Omental fat pad (tissue), 4 donors: ENCODE measurements around the gene POMGNT2. TPM values are rescaled to one million over a fixed set of nuclear protein-coding genes. Genes with fewer than 3 reads are reported as not detected.

ENCODE experiments used
- ATAC-seq: fragments of 150-250 bp; one replicate; pipeline ENCODE4 v1.9.1; 2016; ENCODE audit warnings: mild to moderate bottlenecking, moderate library complexity; ENCODE audit not compliant: low FRiP score
- DNase-seq: peaks from one replicate; pipeline ENCODE4 v3.0.0-alpha.2; 2019; ENCODE audit warnings: low spot score
- CTCF ChIP-seq, 3 donors: fragments of 450-650 bp; IDR thresholded peaks; one replicate each; pipeline ENCODE4 v1.5.1; 2016 to 2017; ENCODE audit warnings: antibody characterized with exemption in 3 of 3, mild to moderate bottlenecking in 3 of 3, moderate library complexity in 2 of 3
- total RNA-seq, 4 donors: library from RNA; depleted of rRNA; stranded (reverse); fragments of >200 nt; gene quantifications; one replicate each; pipeline ENCODE4 v1.1.0, GENCODE V29; 2016

The POMGNT2 gene
- total RNA-seq, 4 donors from 2014 or later, result 13.0 to 19.6 (median 15.9) TPM

GRCh38 chr3:43144761-43145490 is 39.0 kb upstream of the POMGNT2 start:
- no peak for TF ChIP-seq CTCF (IDR thresholded peaks at IDR 0.05)
- peak; percentile 76 for ATAC-seq
- DNase-seq, result no peak

GRCh38 chr3:43142472-43142871 is 36.6 kb upstream of the POMGNT2 start:
- TF ChIP-seq CTCF (IDR thresholded peaks at IDR 0.05), result no peak
- DNase-seq, result no peak

DNA sequence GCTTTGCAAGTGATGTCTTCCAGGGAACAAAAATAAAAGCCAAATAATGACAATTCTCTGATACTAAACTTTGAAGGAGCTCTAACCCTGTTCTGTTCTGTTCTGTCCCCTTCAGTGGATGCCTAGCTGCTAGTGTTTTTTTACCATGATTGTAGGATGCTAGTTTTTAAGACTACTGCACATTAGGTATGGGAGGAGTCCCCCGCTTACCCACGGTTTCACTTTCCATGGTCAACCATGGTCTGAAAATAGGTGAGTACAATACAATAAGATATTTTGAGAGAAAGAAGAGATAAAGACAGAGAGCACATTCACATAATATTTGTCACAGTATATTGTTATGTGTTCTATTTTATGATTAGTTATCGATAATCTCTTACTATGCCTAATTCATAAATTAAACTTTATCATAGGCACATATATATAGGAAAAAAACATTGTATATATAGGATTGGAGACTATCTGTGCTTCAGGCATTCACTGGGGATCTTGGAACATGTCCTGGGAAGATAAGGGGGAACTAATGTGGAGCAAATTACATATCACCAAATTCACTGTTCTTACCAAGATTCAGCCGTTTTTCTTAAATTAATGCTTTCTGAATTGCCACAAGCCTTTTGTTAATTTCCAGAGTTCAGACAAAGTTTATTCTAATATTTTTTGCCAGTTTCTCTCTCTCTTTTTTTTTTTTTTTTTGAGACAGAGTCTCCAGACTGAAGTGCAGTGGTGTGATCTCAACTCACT is 32.8 kb upstream of the POMGNT2 start:
- no peak for TF ChIP-seq CTCF (IDR thresholded peaks at IDR 0.05)
- no peak for DNase-seq
- ATAC-seq, result no peak

More at GRCh38 chr3:43142472-43142871, 36.6 kb upstream of the POMGNT2 start:
- ATAC-seq, result no peak

DNA sequence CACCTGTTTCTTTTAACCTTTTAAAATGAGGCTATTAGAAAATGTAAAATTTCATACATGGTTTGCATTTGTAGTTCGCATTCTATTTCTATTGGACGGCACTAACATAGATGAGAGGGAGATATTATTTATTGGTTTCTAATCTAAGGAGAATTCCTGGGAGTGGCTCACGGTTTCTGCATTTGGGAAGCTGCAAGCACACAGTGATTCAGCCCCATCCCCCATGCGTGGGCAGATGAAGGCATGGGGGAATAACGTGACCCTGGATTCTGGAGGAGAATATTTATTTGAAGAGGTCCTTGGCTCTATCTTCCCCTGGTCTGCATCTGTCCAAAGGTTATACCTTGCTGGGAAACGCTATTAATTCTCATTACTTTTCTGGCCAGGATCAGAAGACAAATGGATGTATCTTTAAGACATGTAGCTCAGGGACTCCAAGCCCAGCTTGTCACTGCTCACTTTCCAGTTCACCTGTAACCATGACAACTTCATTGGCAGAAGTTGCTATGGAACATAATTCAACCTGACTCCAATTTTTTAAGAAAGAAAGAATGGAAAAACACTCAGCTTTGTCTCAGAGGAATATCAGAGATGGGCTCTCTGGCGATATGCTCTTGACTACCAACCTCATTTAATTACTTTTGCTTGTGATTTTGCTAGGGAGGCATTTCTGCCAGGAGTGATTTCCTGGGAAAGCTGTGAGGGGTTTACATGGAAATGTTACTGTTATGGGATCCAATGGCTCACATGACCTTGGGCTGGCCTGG is 27.2 kb upstream of the POMGNT2 start:
- ATAC-seq (peak; percentile 88), DNase-seq (no peak)
- TF ChIP-seq CTCF (IDR thresholded peaks at IDR 0.05), result no peak

DNA sequence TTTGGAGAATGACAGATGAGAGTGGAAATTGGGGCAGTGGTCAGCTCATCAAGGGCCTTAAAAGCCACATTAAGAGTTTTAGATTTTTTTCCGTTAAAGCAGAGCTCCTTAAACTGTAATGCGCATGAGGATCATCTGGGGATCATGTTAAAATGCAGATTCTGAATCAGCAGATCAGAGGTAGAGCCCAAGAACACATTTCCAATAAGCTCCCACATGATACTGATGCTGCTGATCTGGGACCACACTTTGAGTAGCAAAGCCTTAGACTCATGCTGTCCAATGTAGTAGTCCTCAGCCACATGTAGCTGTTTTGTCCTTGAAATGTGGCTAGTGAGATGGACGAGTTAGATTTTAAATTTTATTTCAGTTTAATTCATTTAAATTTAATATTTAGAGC is 26.3 kb upstream of the POMGNT2 start:
- DNase-seq, result no peak
- TF ChIP-seq CTCF (IDR thresholded peaks at IDR 0.05), result no peak
- ATAC-seq, result no peak

DNA sequence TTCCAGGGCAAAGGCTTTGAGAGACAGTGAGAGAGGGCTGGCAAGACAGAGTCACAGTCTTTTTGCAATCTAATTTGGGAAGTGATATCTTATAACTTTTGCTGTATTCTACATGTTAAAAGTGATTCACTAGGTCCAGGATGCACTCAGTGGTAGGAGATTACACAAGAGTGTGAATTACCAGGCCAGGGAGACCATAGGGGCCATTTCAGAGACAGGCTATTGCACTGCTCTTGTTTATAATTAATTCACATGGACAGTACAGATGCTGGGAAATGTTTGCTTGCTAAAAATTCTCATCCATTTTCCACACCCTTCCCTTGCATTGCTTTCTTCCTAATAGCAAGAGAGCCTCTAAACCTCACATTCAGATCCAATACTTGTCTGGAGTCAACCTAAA is 22.6 kb upstream of the POMGNT2 start:
- ATAC-seq (no peak), DNase-seq (no peak)
- no peak for TF ChIP-seq CTCF (IDR thresholded peaks at IDR 0.05)
